Glomerular visceral epithelial cell (primary cell): ENCODE results near the gene SRGAP2B.
"Not testable (repeated sequence)": the region's sequence is repeated elsewhere in the genome, so short reads cannot be mapped to it uniquely, and the experiment has no call there.

Experiments used
- DNase-seq: peaks from one replicate; pipeline ENCODE4 v3.0.0-alpha.2; 2016; ENCODE audit errors: extremely low spot score

SRGAP2B gene

DNA sequence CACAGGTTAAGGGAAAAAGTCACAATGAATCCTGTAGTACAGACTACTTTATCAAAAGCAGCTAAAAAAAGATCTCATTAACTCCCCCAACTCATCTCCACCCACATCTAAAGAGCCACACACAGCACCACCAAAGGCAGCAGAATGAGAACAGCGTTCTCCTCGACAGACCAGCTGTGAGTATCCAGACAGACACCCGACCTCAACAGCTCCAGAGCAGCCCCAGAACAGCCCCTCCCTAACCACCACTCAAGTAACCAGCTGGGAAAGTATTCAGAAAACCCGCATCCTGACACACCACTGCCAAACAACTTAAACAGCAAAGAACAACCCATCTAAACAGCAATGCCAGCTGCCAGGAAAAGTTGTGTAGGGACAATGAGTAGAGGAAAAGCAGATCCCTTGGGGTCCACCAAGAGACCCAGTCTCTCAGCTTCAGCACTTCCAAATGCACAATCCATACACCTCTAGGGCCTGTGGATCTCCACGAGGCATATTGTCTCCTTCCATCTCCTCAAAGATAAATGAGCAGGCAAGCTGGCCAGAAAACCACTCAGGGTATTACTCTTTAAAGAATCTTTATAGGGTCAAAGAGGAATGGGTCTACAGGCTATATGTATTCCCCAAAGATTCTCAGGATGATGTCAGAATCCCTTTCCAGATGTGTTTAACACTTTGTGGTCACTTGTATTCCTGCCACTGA lies 49.4 kb downstream of the SRGAP2B start:
- not testable (repeated sequence) for DNase-seq

DNA sequence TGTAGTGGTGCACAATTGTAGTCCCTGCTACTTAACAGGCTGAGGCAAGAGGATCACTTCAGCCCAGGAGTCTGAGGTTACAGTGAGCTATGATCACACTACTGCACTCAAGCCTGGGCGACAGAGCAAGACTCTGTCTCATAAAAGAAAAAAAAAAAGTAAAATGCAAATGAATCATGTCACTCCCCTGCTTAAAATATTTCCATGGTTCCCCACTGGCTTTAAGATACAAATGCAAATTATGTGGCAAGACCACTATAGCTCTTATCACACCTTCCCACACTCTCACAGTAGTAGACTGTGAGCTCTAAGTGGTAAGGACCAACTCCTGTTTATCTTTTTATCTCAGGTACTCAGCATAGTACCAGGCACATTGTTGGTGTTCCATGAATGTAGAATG lies 53.6 kb downstream of the SRGAP2B start:
- DNase-seq, result not testable (repeated sequence)

DNA sequence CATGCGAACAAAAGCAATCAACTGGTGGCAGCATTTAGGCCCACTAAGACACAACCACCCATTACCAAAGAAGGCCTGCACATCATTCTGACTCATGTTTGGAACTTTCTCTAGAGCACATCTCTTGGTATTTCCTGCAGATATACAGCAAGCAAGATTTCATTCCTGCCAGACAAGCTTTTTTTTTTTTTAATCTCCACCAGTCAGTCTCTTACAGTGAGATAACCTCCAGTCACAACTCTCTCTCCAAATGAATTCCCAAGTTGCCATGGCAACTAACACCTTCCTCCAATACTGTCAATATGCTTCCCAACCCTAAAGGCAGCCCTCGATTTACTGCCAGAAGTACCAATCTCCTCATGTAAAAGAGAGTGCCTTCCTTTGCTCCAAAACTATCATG lies 59.1 kb downstream of the SRGAP2B start:
- not testable (repeated sequence) for DNase-seq

DNA sequence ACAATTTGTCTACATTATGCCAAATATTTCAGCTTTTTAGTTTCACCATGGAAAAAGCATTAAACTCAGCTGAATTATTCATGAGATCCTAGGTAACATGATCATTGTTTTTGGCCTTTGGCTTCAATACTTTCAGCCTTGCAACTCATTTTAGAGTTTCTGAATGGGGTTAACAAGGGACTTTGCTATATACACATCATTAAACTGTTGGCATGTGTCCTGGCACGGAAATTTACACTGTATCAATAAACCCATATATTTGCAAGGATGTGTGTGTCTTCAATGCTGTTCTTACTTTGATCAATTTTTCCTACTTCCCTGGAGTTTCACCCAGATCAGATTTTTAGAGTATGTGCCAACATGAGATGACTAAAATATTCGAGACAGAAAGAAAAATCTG lies 61.6 kb downstream of the SRGAP2B start:
- DNase-seq, result not testable (repeated sequence)

DNA sequence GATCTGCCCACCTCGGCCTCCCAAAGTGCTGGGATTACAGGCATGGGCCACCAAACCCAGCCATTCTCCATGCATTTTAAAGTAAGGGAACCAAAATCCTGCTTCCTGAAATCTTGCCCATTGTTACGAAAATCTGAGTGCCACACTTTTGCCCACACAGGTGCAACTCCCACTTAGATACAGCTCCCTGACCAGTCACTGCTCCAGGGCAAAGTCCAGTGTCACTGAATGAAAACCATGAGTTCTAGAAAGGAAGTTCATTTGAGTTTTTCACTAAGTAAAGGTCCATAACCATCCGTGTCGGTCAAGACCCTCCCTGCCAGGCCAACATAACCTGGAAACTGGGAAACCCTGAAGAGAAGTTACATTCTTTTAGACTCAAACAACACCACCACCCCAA lies 67.9 kb downstream of the SRGAP2B start:
- DNase-seq, result not testable (repeated sequence)

DNA sequence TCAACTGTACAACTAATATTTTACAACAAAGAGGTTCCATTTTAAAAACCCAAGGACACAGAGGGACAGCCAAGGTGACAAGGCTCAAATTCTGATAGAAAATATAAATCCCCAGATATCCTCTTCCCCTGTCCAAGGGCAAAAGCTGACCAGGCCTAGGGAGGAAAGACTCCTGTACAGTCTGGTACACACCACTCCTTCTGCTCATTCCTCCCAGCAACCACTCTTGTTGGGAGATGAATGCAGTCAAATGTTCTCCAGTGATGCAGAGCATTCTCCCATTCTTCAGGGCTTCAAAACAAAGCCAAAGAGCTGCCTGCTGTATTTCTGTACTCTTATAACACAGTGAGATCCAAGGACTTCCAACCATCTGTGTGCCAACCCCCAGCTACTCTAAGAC lies 69.8 kb downstream of the SRGAP2B start:
- DNase-seq, result not testable (repeated sequence)

DNA sequence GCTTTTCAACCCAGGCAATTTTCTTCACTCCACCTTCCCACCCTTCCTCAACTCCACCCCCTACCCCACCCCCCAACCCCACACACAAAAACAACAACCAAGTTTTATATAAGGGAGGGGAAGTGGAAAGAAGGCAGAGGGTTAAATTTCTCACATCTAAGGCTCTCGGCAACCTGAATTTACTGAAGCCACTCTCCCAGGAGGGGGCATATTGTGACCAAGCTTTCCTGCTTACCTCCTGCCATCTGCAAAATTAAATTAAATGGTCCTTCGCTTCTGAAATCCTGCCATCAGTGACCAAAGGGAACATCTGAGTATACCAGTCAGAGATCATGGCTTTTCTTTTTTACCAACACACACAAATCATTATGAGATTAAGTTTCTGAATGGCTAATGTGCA lies 72.9 kb downstream of the SRGAP2B start:
- DNase-seq, result not testable (repeated sequence)

DNA sequence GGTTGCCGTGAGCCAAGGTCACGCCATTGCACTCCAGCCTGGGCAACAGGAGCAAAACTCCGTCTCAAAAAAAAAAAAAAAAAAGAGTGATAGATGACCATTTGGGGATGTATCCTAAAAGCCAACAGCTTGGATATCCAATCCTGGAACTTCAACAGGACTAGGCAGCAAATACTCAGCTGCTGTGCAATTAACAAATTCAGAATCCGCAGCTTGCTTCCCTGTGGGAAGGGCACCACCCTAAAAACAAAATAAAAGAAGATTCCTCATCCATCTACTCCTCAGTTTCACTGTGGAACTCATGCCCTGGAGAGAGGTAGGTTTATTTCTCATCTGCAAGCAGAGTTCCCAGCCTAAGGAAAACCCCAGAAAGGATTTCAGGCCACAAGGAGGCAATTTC lies 73.4 kb downstream of the SRGAP2B start:
- DNase-seq, result not testable (repeated sequence)

DNA sequence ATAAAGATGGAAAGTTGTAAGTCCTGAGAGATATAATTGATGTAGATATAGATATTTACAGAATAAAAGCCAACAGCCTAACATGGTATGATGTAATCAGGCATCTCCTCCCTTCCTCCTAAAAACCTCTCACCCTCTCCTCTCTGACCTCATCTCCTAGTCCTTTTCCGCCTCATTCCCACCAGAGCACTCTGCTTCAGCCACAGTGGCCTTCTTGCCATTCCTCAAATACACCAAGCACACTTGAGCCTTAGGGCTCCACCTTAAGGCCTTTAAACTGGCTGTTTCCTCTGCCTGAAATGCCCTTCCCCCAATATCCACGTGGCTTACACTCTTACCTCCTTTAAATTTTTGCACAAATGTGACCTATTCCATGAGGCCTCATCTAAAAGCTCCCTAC lies 75.4 kb downstream of the SRGAP2B start:
- not testable (repeated sequence) for DNase-seq

DNA sequence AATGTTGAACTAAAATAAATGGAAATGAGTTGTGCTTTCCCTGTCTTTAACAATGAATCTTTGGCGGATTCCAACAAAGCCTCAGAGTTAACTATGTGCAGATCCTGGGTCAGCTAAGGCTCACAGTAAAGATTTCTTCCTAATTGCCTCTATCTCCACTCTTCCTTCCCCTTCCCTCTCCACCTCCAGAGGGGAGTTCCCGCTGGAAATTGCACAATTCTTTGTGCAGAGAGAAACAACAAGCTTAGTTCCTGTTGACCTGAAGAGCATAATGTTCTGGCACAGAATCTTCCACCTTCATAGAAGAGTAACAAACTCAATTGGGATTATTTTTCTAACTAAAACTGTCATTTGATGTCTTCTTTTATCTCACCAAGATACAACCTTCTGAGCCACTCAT lies 77.4 kb downstream of the SRGAP2B start:
- not testable (repeated sequence) for DNase-seq

DNA sequence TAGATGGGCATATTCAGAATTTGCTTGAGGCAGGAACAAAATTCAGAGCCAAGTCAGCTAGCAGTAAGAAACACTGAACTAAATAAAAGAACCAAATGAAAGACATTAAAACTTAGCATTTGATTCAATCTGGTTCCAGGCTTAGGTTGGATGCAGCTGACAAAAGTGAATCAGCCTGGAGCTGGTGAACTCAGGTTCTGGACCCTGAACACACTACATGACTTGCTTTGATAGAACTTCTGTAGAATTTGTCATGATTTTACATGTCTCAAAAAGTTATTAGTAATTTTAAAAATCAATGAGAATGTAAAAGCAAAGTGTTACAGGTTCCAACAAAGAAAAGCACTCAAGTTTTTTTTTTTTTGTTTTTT lies 78.7 kb downstream of the SRGAP2B start:
- not testable (repeated sequence) for DNase-seq

DNA sequence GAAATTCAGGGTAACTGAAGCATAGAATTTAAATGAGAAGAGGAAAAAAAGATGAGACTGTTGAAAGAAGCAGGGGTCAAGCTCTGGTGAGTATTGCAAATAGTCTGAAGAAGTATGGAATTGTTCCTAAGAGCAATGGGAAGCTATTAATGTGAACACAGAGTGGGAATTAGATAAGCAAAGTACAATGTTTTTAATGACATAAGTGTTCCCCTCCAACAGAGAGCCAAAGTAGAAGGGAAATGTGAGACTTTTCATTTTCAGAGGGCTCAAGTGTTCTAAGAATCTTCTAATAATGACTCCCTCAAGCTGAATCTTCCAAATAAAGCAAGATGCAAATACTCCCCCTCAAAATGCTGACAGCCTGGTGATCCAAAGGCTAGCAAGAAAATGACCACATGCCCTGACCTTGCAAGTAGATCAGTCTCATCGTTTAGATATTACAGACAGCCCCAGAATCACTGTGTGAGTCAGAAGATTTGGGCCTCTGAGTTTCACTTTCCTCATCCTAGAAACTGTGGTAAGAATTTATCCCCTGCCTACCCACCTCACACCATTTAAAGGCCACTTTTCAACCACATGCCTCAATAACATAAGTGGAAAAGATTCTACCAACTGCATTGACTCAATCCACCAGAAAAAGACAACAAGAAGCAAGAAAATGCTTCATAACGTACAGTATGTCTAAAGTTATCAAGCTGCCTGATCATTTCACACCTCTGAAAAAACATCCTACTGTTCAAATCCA lies 79.2 kb downstream of the SRGAP2B start:
- not testable (repeated sequence) for DNase-seq

DNA sequence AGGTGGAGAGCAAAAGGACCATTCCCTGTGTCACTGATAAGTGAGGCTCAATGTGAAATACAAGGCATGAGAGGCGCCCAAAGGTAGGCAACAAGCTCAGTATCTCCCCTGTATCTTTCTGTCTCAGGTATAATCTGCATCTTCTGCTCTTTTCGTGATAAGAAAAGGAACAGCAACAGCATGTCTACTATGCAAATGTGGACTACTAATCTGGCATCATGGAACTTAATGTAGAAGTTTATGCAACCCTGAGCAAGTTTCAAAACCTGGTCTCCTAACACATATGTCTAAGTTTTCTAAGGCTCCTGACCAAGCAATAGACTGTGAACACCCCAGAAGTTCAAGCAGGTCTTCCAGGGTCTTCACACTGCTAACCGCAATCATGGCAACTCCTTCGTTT lies 81.8 kb downstream of the SRGAP2B start:
- not testable (repeated sequence) for DNase-seq

DNA sequence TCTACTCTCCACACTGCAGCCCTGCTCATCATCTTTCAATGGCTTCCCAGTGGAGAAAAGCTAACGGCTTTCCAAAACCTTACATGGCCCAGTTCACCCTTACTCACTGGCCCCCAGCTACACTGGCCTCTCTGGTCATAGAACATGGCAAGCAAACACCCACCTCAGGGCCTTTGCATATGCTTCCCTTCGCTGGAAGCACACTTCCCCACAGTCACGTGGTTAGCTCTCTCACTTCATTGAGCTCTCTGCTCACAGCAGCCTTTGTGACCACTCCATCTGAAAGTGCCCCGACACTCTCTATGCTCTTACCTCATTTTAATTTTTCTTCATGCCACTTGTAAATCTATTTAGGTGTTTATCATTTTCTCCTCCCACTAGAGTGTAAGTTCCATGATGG lies 83.3 kb downstream of the SRGAP2B start:
- DNase-seq, result not testable (repeated sequence)

DNA sequence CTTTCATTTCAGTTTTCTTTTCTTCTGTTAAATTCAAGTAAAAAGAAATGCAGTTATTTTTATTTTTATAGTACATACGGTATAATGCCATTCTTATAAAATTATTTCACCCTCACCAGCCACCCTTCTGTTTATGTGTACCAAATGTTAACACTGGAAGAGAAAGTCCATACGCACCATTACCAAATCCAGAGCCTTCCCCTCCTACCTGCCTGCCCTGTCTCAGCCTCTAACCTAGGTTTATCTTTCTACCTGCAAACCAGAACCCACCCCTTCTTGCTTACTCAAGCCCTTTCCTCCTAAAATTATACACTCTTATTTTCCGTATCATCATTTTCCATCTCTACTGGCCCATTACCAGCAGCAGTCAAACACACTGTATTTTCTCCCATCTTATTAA lies 84.5 kb downstream of the SRGAP2B start:
- DNase-seq, result not testable (repeated sequence)

DNA sequence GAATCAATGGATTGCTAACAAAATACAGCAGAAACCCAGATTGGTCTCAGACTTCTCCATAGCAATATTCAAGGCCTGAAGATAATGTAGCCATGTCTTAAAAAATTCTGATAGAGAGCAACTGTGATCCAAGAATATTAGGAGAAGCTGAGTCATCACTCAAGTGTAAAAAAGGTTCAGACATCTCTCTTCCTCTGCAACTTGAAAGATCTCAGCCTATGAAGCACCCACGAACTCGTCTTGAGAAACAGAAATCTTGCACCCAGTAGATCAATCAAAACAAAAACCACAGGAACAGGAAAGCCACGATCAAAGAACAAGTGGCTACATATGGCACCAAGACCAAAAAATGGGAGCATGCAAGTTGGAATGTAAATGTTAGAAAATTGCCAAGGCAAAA lies 85.2 kb downstream of the SRGAP2B start:
- not testable (repeated sequence) for DNase-seq

DNA sequence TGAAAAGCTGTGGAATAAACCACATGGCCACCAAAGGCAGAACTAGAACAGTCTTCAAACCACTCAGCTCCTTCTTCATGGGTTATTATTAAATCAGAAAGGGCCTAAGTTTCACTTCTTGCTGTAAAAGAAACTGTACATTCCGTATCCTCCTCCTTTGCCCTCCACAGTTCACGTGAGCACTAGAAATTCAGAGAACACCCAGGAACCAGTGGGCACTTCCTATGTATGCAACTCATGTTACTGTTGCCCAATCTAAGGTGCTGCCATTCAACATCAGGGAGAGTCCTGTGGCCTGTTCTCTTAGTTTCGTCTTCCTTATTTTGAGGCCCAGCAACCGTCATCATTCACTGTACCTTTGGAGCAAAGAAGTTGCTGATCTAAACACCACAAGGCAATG lies 86.7 kb downstream of the SRGAP2B start:
- DNase-seq, result not testable (repeated sequence)

DNA sequence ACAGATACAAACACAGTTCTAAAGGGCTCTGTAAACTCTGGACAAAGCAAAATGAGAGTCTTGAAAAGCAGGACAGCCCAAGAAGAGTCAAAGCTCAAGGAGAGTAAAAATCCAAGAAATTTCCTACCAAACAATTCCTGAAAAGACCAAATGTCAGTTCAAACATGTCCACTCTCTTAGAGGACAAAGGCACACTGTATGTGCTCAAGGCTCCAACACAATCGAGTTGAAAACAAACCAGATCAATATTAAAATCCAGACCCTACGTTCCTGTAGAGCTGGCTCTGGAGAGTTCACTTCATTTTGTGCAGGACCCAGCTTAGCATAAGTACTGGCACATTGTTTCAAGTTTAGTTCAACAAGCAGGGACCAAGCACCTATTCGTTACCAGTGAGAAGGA lies 90.0 kb downstream of the SRGAP2B start:
- not testable (repeated sequence) for DNase-seq

DNA sequence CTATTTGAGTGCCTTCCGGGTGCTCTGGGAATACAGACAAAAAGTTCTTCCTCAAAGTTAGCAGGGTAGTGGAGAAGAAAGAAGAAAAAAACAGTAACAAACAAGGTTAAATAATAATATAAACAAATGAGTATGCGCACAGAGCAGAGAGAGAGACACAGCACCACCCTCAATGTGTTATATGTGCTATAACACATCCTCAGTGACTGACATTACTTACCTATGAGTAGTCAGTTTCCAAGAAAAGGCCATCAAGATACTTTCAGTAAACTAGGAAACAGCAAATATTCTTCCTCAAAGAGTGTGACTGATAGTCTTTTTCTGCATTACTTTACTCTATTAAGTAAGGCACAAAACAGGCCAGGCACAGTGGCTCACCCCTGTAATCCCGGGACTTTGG lies 93.7 kb downstream of the SRGAP2B start:
- not testable (repeated sequence) for DNase-seq

DNA sequence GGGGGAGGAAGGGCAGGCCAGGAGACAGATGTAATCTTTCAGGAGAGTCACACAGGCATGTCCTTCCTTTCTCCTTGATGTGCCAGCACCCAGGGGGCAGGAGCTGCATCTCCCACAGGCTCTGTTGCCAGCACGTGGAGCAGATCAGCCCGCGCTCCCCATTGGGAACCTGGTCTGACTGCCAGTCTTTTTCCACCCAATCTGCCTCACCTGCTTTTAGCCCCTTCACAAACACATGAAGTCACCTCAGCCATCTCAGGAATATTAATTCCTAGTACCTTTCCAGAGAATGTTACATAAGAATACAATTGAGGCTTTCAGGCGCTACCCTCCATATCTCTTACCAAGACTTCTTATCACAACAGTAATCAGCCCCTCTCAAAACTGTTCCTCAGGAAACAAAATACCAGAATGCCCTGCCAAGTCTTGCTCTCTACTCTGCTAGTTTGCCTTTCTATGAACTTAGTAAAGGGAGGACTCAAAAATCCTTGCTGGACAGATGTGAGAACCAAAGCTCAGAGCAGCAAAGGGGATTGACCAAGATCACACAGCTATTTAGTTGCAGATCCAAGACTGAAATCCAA lies 94.3 kb downstream of the SRGAP2B start:
- DNase-seq, result not testable (repeated sequence)

DNA sequence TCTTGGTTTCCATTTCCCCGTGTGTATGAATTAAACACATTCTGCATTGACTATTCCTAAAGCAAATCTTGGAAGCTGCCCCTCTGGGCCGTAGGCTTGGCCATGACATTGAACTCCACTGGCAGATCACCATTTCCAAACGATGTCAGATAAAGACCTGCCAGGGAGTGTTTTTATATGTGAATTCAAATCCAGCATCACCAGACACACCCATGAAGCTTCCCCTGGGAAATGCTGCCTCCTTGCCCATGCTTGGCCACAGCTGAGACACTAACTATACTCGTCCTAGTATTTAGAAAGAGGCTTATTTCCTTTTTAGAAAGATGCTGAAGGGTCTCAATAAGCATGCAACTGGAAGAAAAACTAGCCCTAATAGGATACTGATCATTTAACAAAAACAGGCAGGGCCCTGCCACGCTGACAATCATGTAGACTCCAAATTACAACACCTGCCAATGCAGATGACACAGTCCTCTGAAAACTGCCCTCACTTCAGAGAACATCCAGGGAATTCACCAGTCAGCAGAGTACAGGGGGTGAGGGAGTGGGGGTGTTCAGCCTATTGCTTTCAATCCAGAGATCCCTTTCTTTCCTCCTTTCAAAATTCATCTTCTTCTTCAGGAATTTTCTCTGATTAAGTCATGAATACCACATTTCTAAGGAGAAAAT lies 94.9 kb downstream of the SRGAP2B start:
- not testable (repeated sequence) for DNase-seq

DNA sequence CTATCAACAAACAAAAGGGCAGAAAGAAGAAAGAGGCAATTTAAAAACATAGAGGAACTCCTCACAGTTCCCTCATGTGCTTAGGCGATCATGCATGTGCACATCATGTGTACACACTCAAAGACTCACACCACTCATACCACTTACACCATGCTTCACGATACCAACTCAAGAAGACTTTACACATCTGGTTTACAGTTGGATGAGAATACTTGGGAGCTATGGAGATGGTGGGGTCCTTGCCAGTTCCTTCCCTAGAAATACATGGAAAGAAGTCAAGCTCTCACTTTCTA lies 96.2 kb downstream of the SRGAP2B start:
- DNase-seq, result not testable (repeated sequence)
